ENCODE data around the gene SEPTIN8.

DNA sequence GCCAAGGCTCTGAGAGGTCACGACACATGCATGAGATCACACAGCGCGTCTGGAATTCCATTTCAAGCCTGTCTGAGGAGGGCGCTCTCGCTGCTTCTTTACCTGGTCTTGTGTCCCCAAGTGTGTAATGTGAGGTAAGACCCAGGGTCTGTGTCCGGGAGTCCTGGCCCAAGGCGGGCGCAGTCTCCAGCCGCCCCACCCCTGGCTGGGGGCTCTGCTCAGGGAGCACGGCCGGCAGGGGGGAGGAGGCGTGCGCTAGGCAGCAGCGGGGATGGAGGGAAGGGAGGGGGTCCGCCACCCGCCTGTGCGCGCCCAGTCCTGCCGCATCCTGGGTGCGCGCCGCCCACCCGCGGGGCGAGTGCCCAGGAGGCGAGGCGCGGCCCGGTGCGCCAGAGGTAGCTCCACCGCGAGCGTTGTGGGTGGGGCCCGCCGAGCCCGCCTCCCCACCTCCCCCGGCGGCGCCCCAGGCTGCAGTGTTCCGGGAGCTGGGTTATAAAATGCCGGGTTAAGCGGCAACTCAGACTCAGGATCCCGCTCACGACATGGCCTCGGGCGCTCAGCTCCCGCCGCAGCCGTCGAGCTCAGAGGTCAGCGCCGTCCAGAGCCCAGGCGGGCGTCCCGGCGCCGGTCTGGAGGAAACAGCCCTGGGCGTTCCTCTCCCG is 30.0 kb downstream of the SEPTIN8 start, which contains the start of gene CCNI2:
- TF ChIP-seq TCF12 (IDR thresholded peaks at IDR 0.05; ENCODE audit: low read depth) (no peak), YY1 (IDR thresholded peaks at IDR 0.05; ENCODE audit: low read depth) (no peak), CEBPB (IDR thresholded peaks at IDR 0.05) (no peak), EGR1 (IDR thresholded peaks at IDR 0.05) (no peak), CREB1 (IDR thresholded peaks at IDR 0.05; ENCODE audit: low read depth) (no peak), RAD21 (IDR thresholded peaks at IDR 0.05; ENCODE audit: low read depth) (peak; percentile 57), EP300 (IDR thresholded peaks at IDR 0.05; ENCODE audit: borderline replicate concordance) (no peak)
- TF ChIP-seq, protein P1, sequence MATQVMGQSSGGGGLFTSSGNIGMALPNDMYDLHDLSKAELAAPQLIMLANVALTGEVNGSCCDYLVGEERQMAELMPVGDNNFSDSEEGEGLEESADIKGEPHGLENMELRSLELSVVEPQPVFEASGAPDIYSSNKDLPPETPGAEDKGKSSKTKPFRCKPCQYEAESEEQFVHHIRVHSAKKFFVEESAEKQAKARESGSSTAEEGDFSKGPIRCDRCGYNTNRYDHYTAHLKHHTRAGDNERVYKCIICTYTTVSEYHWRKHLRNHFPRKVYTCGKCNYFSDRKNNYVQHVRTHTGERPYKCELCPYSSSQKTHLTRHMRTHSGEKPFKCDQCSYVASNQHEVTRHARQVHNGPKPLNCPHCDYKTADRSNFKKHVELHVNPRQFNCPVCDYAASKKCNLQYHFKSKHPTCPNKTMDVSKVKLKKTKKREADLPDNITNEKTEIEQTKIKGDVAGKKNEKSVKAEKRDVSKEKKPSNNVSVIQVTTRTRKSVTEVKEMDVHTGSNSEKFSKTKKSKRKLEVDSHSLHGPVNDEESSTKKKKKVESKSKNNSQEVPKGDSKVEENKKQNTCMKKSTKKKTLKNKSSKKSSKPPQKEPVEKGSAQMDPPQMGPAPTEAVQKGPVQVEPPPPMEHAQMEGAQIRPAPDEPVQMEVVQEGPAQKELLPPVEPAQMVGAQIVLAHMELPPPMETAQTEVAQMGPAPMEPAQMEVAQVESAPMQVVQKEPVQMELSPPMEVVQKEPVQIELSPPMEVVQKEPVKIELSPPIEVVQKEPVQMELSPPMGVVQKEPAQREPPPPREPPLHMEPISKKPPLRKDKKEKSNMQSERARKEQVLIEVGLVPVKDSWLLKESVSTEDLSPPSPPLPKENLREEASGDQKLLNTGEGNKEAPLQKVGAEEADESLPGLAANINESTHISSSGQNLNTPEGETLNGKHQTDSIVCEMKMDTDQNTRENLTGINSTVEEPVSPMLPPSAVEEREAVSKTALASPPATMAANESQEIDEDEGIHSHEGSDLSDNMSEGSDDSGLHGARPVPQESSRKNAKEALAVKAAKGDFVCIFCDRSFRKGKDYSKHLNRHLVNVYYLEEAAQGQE (IDR thresholded peaks at IDR 0.05; ENCODE audit: low read depth): no peak

All from Ishikawa (cell line).